ENCODE data around the gene PHACTR1. TPM values are rescaled to one million over a fixed set of nuclear protein-coding genes. Genes with fewer than 3 reads are reported as not detected.
A peak's percentile ranks its signal among the peaks of the same experiment; 100 is the strongest.

The PHACTR1 gene
- total and polyA plus RNA-seq, 9 of the 15 experiments (the other 6 are each of a cell fraction or from before 2014, with no cell fraction given), result 11.5 to 32.6 (median 22.0) TPM

- TF ChIP-seq KDM1A (IDR thresholded peaks at IDR 0.05) (peak; percentile 65 to 70), GABPA (tag; conservative IDR thresholded peaks at IDR 0.05; ENCODE audit: low read depth) (peak; percentile 30; the same call in 1 of the 2 replicates), MAZ (CRISPR knock-in tag; conservative IDR thresholded peaks at IDR 0.05 in 1 of 2, IDR thresholded peaks at IDR 0.05 in 1 of 2) (peak; percentile 62 to 93; a peak in 3 of 4 replicates), CGGBP1 (CRISPR knock-in tag; IDR thresholded peaks at IDR 0.05) (no peak), SMARCE1 (IDR thresholded peaks at IDR 0.05) (peak; percentile 83), FOXK2 (conservative IDR thresholded peaks at IDR 0.05 in 1 of 2, IDR thresholded peaks at IDR 0.05 in 1 of 2; ENCODE audit: low read depth in 2 of 2) (peak in 1 of 2 experiments; percentile 42; a peak in 1 of 4 replicates), ZKSCAN3 (CRISPR knock-in tag; IDR thresholded peaks at IDR 0.05) (no peak), ZNF384 (IDR thresholded peaks at IDR 0.05; ENCODE audit: low read depth, low read length) (peak; percentile 50; the same call in 1 of the 2 replicates)
- TF ChIP-seq, protein P1, sequence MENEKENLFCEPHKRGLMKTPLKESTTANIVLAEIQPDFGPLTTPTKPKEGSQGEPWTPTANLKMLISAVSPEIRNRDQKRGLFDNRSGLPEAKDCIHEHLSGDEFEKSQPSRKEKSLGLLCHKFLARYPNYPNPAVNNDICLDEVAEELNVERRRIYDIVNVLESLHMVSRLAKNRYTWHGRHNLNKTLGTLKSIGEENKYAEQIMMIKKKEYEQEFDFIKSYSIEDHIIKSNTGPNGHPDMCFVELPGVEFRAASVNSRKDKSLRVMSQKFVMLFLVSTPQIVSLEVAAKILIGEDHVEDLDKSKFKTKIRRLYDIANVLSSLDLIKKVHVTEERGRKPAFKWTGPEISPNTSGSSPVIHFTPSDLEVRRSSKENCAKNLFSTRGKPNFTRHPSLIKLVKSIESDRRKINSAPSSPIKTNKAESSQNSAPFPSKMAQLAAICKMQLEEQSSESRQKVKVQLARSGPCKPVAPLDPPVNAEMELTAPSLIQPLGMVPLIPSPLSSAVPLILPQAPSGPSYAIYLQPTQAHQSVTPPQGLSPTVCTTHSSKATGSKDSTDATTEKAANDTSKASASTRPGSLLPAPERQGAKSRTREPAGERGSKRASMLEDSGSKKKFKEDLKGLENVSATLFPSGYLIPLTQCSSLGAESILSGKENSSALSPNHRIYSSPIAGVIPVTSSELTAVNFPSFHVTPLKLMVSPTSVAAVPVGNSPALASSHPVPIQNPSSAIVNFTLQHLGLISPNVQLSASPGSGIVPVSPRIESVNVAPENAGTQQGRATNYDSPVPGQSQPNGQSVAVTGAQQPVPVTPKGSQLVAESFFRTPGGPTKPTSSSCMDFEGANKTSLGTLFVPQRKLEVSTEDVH (IDR thresholded peaks at IDR 0.05; ENCODE audit: low read depth, partially characterized antibody), result no peak
- TF ChIP-seq, protein P2, sequence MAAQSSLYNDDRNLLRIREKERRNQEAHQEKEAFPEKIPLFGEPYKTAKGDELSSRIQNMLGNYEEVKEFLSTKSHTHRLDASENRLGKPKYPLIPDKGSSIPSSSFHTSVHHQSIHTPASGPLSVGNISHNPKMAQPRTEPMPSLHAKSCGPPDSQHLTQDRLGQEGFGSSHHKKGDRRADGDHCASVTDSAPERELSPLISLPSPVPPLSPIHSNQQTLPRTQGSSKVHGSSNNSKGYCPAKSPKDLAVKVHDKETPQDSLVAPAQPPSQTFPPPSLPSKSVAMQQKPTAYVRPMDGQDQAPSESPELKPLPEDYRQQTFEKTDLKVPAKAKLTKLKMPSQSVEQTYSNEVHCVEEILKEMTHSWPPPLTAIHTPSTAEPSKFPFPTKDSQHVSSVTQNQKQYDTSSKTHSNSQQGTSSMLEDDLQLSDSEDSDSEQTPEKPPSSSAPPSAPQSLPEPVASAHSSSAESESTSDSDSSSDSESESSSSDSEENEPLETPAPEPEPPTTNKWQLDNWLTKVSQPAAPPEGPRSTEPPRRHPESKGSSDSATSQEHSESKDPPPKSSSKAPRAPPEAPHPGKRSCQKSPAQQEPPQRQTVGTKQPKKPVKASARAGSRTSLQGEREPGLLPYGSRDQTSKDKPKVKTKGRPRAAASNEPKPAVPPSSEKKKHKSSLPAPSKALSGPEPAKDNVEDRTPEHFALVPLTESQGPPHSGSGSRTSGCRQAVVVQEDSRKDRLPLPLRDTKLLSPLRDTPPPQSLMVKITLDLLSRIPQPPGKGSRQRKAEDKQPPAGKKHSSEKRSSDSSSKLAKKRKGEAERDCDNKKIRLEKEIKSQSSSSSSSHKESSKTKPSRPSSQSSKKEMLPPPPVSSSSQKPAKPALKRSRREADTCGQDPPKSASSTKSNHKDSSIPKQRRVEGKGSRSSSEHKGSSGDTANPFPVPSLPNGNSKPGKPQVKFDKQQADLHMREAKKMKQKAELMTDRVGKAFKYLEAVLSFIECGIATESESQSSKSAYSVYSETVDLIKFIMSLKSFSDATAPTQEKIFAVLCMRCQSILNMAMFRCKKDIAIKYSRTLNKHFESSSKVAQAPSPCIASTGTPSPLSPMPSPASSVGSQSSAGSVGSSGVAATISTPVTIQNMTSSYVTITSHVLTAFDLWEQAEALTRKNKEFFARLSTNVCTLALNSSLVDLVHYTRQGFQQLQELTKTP (IDR thresholded peaks at IDR 0.05; ENCODE audit: low read depth in 1 of 2, partially characterized antibody in 2 of 2), result peak; percentile 57 to 70
- TF ChIP-seq, protein P3, sequence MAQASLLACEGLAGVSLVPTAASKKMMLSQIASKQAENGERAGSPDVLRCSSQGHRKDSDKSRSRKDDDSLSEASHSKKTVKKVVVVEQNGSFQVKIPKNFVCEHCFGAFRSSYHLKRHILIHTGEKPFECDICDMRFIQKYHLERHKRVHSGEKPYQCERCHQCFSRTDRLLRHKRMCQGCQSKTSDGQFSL (CRISPR knock-in tag; IDR thresholded peaks at IDR 0.05), result no peak
- TF ChIP-seq, protein P3 (tag; IDR thresholded peaks at IDR 0.05), result no peak
- TF ChIP-seq, protein P4, sequence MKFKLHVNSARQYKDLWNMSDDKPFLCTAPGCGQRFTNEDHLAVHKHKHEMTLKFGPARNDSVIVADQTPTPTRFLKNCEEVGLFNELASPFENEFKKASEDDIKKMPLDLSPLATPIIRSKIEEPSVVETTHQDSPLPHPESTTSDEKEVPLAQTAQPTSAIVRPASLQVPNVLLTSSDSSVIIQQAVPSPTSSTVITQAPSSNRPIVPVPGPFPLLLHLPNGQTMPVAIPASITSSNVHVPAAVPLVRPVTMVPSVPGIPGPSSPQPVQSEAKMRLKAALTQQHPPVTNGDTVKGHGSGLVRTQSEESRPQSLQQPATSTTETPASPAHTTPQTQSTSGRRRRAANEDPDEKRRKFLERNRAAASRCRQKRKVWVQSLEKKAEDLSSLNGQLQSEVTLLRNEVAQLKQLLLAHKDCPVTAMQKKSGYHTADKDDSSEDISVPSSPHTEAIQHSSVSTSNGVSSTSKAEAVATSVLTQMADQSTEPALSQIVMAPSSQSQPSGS (CRISPR knock-in tag; IDR thresholded peaks at IDR 0.05), result no peak
- TF ChIP-seq, protein P5, sequence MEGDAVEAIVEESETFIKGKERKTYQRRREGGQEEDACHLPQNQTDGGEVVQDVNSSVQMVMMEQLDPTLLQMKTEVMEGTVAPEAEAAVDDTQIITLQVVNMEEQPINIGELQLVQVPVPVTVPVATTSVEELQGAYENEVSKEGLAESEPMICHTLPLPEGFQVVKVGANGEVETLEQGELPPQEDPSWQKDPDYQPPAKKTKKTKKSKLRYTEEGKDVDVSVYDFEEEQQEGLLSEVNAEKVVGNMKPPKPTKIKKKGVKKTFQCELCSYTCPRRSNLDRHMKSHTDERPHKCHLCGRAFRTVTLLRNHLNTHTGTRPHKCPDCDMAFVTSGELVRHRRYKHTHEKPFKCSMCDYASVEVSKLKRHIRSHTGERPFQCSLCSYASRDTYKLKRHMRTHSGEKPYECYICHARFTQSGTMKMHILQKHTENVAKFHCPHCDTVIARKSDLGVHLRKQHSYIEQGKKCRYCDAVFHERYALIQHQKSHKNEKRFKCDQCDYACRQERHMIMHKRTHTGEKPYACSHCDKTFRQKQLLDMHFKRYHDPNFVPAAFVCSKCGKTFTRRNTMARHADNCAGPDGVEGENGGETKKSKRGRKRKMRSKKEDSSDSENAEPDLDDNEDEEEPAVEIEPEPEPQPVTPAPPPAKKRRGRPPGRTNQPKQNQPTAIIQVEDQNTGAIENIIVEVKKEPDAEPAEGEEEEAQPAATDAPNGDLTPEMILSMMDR (IDR thresholded peaks at IDR 0.05 in 2 of 3, conservative IDR thresholded peaks at IDR 0.05 in 1 of 3; ENCODE audit: insufficient read depth in 2 of 3, low read depth in 1 of 3, low read length in 3 of 3), result peak in 1 of 3 experiments; percentile 14; a peak in 1 of 6 replicates
Measured at GRCh38 chr6:13273931-13274706, 557.6 kb downstream of the PHACTR1 start (continued).
